Stimulated activated CD4-positive, alpha-beta T cell treated with anti-CD3 and anti-CD28 coated beads, Interleukin-1b, Interleukin-23, amount 100 ng/mL, for 24 hours (primary cell): Measurements from ENCODE around the gene ATXN7L1.
"Not testable (repeated sequence)": the region's sequence is repeated elsewhere in the genome, so short reads cannot be mapped to it uniquely, and the experiment has no call there.

Experiments
- DNase-seq, 4 experiments: peaks; one replicate each; pipeline ENCODE4 v3.0.0-alpha.2; 2020; ENCODE audit warnings: low read depth in 4 of 4, low spot score in 1 of 4

ATXN7L1 gene

GRCh38 chr7:105621617-105622016, 254.8 kb downstream of the ATXN7L1 start:
- no peak for DNase-seq

DNA sequence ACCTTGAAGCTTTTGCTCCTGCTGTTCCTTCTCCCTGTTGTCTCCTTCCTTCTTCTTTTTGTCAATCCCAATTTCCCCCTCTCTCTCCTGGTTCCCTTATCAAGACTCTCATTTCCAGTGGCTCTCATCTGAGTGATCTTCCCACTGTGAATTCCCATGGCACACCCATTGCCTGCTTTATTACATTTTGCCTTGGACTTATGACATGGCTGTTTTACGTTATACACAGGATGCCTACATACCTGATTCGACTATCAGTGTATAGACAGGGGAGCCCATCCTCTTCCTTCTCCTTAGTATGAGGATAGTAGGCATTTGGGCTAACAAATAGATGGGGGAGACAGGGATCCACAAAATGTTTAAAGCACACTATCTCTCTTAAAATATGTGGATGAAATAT, 255.2 kb downstream of the ATXN7L1 start:
- no peak for DNase-seq

GRCh38 chr7:105619590-105619989, 256.8 kb downstream of the ATXN7L1 start:
- no peak for DNase-seq

DNA sequence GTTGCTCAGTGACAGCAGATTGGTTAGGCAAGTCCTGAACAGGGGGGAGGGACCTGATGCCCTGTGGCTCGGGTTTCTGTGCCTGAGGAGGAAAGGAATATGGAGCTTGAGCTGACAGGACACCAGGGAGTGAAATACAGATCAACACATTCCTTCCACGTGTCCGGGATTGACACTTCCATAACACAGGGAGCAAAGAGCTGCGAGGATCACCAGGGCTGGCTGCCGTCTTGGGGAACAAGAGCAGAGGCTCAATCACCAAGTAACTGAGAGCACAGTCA, 258.4 kb downstream of the ATXN7L1 start:
- no peak for DNase-seq

- DNase-seq, result no peak
Observed at GRCh38 chr7:105617280-105618015, 259.0 kb downstream of the ATXN7L1 start.

DNA sequence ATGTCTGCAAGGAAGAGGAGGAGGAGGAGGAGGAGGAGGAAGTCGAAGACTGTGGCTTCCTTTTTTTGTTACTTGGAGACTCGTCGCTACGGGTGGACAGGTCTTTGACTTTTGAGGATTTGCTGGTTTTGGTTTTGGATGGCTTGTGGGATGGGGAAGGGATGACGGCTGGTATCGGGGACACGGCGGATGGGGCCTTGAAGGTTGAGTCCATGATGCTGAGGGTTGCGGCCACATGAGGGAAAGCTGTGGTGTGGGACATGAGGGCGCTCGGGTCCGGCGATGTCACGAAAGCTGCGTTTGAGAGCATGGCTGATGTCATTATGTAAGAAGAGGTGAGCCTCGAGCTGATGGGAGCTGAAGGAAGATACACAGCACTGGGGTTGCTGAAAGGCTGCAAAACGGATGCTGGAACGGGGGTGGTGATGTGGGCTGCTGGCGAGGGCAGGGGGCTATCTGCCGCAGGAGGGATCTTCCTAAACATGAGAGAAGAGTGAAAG, 262.0 kb downstream of the ATXN7L1 start:
- no peak for DNase-seq

- DNase-seq, result no peak
Observed at GRCh38 chr7:105613611-105614330, 262.6 kb downstream of the ATXN7L1 start.

DNA sequence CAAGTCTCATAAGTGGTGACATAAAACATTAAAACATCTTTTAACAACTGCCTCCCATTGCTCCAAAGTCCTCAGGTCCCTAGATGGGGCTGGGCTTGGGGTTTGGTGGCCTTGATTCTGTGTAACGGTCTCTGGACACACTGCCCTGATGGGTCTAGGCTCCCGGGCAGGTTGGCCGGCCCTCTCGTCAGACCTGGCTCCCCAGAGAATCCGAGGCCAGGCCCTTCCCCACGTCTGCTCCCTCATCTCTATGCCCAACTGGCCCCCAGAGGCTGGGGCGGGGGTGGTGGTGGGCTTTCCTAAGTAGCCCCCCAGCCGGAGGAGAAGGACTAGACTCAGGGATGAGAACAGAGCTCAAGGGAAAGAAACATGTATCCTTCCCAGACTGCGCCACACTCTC, 263.6 kb downstream of the ATXN7L1 start:
- no peak for DNase-seq

DNA sequence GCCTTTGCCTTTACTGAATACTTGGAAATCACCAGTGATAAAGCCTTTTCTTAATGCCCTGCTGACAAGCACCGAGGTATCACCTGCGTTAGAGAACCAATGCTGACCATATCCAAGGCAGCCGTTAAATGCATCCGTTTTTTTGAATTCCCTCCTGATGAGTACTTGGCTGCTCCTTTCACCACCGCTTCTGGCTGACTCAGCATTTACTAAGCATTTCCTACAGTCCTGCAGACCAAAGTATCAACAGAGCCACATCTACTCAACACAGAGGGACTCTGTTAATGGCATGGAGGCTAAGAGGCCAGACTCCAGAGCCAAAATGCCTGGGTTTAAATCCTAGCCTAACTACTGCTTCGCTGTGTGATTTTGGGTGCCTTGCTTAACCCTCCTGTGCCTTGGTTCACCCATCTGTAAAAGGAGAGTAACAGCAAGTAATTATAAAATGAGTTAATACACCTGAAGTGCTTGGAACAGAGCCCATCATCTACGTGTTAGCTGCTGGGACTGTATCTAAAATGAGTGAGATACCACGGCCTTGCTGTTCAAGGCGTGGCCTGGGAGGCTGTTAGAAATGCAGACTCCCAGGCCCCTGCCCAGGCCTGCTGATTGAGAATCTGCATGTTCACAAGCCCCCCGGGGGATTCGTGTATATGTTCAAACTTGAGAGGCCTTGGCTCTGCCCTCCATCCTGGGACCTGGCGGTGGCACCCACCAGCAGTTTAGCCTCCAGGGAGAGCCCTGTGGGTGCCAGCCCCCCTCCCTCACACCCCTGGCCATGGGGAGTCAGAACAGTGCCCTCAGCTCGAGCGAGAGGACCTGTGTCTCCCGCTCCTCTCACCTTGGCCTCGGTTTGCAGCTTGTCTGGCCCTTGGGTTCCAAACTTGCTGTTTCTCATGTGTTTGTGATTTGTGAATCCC, 264.3 kb downstream of the ATXN7L1 start:
- DNase-seq, result no peak

DNA sequence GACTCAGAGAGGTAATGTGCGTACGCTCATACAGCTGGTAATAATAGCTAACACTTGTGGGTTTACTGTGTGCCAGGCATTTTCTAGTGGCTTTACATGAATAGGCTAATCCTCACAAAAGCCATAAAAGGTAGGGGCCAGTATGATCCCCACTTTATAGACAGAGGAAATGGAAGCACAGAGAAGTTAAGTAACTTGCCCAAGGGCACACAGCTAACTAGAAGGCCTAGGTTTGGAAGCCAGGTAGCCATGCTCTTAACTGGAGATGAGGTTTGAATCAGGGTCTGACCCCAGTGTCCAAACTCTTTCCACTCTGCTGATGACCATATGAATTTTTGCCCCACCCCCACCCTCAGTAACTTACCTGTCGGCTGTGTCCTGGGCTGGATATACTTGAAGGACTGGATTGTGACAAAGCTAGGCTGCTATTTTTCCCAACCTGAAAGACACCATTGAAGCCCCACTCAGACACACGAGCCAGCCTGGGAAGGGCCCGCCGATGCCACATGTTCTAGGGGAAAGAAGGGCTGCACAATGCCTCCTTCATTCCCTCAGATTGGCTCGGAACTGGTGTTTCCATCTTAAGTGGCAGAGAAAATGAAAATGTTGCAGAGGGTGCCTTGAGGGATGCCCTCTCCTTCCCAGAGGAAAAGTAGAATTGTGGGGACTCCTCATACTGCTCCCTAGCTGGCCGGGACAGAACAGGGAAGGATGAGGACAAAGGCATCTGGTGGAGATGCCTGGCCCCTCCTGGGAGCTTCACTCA, 266.1 kb downstream of the ATXN7L1 start:
- DNase-seq, result no peak

DNA sequence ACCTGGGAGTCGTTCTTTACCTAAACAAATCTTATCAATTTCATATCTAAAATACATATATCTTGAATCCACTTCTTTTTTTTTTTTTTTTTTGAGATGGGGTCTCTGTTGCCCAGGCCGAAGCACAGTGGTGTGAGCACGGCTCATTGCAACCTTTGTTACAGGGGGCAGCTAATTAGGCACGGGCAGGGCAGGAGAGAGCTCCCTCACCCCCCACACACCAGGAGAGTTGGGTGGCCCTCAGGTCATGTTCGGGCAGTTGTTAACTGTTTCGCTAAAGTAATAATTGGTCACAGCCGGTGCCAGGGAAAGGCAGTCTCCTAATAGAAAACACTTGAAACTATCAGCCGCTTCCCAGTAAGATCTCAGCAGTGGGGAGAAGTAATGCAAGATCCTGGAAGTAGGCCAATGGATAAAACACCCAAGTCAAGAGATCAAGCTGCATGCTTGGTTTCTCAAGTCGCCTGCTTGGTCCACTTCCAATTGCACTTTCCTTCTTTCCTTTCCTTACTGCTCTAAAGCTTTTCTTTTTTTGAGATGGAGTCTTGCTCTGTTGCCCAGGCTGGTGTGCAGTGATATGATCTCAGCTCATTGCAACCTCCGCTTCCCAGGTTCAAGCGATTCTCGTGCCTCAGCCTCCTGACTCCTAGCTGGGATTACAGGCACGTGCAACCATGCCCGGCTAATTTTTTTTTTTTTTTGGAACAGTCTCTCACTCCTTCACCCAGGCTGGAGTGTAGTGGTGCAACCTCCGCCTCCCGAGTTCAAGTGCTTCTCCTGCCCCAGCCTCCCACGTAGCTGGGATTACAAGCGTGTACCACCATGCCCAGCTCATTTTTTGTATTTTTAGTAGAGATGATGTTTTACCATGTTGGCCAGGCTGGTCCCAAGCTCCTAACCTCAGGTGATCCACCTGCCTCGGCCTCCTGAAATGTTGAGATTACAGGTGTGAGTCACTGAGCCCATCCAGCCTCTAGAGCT, 273.8 kb downstream of the ATXN7L1 start:
- no peak for DNase-seq

DNA sequence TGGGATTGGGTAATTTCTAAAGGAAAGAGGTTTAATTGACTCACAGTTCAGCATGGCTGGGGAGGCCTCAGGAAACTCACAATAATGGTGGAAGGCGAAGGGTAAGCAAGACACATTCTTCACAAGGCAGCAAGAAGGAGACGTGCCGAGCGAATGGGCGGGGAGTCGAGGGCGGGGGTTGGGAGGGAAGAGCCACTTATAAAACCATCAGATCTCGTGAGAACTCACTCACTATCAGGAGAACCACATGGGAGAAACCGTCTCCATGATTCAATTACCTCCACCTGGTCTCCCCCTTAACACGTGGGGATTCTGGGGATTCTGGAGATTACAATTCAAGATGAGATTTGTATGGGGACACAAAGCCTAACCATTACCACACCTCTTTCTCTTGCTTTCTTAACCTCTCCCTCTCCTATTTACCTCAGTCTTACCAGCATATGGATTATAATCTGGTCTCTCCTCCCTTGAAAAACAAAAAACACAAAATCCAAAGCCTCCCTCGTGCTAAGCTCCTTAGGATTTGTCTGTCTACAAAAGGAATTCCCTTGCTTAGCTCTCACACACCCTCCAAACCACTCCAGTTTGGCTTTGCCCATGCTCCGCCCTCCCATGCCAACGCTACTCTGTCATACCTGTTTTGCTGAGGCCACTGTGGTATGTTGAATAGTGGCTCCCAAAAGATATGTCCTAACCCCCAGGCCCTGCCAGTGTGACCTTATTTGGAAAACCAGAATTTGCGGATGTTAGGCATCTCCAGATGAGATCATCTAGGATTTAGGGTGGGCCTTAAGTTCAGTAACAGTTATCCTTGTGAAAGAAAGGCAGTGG, 275.5 kb downstream of the ATXN7L1 start:
- no peak for DNase-seq

GRCh38 chr7:105599551-105599950, 276.8 kb downstream of the ATXN7L1 start:
- no peak for DNase-seq

- DNase-seq, result not testable (repeated sequence)
Observed at GRCh38 chr7:105599080-105599479, 277.3 kb downstream of the ATXN7L1 start.

- DNase-seq, result no peak
Observed at GRCh38 chr7:105596866-105597265, 279.5 kb downstream of the ATXN7L1 start.

DNA sequence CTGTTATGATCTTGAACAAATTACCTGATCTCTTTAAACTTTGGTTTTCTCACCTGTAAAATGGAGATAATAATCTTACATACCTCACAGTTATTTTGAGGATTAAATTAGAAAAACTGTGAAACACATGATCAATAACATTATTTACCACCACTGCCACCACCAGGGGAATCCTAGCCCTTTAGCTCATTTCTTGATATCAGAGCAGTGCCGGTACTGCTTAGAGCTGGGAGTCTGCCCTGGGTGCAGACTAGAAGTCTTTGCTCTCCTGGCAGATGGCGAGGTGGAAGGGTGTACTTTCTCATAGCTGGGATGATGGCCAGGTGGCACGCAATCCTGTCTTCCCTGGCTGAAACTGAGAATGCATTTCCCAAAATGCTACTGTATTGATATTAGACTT, 282.4 kb downstream of the ATXN7L1 start:
- no peak for DNase-seq

GRCh38 chr7:105591522-105591921, 284.9 kb downstream of the ATXN7L1 start:
- no peak for DNase-seq

GRCh38 chr7:105590793-105591192, 285.6 kb downstream of the ATXN7L1 start:
- no peak for DNase-seq
